GM20431 (cell line): Measurements from ENCODE around the gene ZNF738.

Source experiments
- in situ Hi-C: fragments of 300-500 bp; cut with MseI, MboI; formaldehyde crosslinking; loops from one replicate; pipeline ENCODE4 v1.15.0; 2020; ENCODE audit warnings: low sequenced_read_pairs; ENCODE audit not compliant: unreplicated experiment

ZNF738 gene

GRCh38 chr19:21410166-21410565 is 51.4 kb downstream of the ZNF738 start:
- in situ Hi-C loops = no loop called here

- in situ Hi-C loops = no loop called here
These were observed 63.4 kb downstream of the ZNF738 start for GRCh38 chr19:21422244-21422643.

- in situ Hi-C loops = no loop called here
These were observed 64.5 kb downstream of the ZNF738 start for GRCh38 chr19:21423057-21424041.
